DMS114 treated with DMSO at 0.1 percent for 48 hours (cell line): ENCODE data around the gene MARCOL.
"Not testable (repeated sequence)": the region's sequence is repeated elsewhere in the genome, so short reads cannot be mapped to it uniquely, and the experiment has no call there.

ENCODE experiments used
- DNase-seq: peaks from one replicate; lab custom pipeline; 2025; ENCODE audit not compliant: unreplicated experiment; lab: John Stamatoyannopoulos, UW

Gene MARCOL

GRCh38 chr5:148261221-148261620 lies 22.9 kb downstream of the MARCOL start:
- DNase-seq = no peak

GRCh38 chr5:148267962-148268361 lies 29.6 kb downstream of the MARCOL start:
- DNase-seq = no peak

GRCh38 chr5:148268566-148268965 lies 30.2 kb downstream of the MARCOL start, which contains the start of gene SPINK13:
TSS of gene SPINK13 (plus strand) at chr5:148268794. CDS start at chr5:148270073, 1,279 bp downstream.
- DNase-seq = no peak

- DNase-seq = not testable (repeated sequence)
These were observed 36.8 kb downstream of the MARCOL start for GRCh38 chr5:148275129-148275528.

- DNase-seq = not testable (repeated sequence)
These were observed 42.6 kb downstream of the MARCOL start for GRCh38 chr5:148280893-148281292.

- DNase-seq = not testable (repeated sequence)
These were observed 43.0 kb downstream of the MARCOL start for GRCh38 chr5:148281336-148281735.

- peak; percentile 36 for DNase-seq
These were observed 52.2 kb downstream of the MARCOL start for GRCh38 chr5:148290271-148291195.
